NCI-H2227 (cell line): ENCODE results near the gene DLG1.
A peak's percentile ranks its signal among the peaks of the same experiment; 100 is the strongest.
"Not testable (repeated sequence)": the region's sequence is repeated elsewhere in the genome, so short reads cannot be mapped to it uniquely, and the experiment has no call there.

Experiments used
- DNase-seq: peaks from one replicate; lab custom pipeline; 2025; ENCODE audit not compliant: unreplicated experiment; lab: John Stamatoyannopoulos, UW

DLG1 gene

DNA sequence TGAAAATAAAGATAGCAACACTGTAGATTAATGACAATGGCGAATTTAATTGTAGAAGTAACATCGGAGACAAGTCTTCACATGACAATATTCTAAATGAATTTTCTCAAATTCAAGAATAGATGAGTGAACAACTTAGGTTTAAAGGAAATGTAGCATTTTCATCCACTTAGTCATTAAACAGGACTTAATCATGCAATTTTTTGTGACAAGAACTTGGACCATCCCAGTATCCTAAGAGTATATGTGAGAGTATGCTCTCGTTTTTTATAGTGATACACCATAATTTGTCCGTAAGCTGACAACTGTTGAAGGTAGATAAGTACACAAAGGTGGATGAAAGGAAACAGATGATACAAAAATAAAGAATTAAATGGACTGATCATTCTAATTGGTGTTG is 81.5 kb downstream of the DLG1 start:
- DNase-seq, result no peak

GRCh38 chr3:197216169-197216860 is 82.1 kb downstream of the DLG1 start:
- DNase-seq, result no peak

DNA sequence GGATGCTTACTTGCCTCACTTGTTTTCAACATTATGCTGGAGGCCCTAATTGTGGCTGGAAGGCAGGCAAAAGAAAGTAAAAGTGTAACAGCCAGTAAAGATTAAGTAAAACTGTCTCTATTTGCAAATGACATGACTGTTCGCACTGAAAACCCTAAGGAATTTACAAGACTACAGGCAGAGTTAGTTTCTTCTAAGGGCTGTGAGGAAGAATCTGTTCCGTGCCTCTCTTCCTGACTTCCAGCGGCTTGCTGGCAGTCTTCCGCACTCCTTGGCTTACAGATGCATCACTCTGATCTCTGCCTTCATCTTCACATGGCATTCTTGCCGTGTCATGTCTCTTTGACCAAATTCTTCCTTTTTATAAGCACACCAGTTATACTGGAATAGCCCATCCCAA is 86.1 kb downstream of the DLG1 start:
- DNase-seq, result no peak

GRCh38 chr3:197211698-197212097 is 86.7 kb downstream of the DLG1 start:
- DNase-seq, result not testable (repeated sequence)

DNA sequence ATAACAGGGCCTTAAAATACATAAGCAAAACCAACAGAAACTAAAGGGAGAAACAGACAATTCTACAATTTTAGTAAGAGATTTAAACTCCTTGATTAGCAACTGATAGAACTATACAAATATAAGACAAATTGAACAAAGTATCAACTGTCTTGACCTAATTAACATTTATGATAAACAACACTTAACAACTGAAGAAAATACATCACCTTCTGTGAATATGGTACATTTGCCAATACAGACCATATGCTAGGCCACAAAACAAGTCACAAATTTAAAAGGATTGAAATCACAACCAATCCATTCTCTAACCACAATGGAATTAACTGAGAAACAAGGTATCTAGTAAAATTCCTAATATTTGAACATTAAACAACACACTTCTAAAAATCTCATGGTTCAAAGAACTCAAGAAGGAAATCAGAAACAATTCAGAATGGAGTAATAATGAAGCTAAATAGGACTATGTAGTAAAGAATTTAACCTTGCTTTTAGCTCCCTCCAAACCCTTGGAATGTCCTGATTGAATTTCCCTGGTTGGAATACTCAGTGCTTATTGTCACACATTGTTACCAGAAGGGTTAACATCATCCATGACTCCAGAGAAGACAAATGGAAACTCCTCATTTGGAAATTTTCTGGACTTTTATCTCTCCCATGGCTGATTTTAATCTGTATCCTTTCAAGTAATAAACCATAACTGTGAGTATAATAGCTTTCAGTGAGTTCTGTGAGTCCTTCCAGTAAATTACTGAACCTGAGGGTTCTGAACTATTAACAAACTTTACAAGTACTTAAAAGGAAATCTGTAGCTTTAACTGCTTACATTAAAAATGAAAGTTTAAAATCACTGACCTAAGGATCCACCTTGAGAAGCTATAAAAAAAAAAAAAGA is 88.8 kb downstream of the DLG1 start:
- DNase-seq, result no peak

GRCh38 chr3:197206913-197207312 is 91.5 kb downstream of the DLG1 start:
- no peak for DNase-seq

DNA sequence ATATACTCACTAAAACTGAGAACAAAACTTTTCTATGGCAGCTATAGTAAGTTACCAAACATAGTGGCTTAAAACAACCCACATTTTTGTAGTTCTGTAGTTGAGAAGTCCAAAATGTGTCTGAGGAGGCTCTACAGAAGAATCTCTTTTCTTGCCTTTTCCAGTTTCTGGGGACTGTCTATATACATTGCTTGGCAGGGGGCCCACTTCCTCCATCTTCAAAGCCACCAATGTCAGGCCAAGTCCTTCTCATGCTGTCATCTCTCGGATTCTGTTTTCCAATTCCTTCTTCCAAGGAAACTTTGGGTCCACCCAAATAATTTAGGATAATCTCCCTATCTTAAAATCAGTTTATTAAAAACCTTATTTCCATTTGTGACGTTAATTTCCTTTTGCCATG is 92.7 kb downstream of the DLG1 start:
- no peak for DNase-seq

DNA sequence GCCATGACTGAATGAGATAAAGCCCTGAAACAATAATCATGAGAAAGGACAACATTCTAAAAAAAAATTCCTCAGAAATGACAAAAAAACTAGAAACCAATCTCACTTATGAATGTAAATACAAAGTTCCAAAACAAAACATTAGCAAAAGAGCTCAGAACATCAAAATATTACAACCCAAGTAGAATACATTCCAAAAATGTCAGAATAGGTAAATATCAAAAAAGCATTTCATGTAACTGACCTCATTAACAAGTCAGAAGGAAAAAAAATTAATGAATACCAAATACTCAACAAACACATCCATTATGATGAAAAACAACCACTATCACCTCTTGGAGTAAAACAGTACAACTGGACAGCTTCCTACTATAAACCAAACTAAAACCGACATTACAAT is 93.1 kb downstream of the DLG1 start:
- no peak for DNase-seq

DNA sequence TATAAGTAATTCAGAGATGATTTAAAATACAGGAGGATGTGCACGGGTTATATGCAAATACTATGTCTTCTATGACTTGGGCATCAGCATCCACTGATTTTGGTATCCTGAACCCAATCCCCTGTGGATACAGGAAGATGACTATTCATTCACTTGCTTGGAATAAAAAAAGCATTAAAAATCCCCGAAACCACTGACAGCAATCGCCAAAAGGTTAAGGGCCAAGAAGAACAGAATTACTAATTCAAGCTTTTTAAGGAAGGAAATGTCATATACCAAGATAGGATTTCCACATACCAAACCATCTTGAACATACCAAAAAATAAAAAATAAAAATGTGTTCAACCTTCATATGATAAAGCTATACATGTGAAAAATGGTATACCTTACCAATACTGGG is 93.7 kb downstream of the DLG1 start:
- DNase-seq, result no peak

DNA sequence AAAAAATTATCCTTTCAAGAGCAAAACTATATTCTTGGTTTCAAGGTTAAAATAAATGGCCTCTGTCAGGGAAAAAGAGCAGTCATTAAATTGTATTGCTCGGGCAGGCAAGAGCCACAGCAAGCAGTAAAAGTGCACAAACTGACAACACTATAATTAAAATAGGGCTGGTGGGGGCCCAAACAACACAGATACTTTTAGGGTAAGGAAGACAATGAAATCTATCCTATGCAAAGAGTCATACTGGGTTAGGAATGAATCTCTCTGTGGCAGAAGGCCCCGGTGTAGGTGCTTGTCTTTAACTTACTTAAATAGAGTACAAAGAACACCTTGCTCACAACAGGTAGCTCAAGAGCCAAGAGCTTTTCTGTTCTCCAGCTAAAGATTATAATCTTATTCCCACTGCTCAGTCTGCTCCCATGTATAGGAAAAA is 94.7 kb downstream of the DLG1 start:
- peak; percentile 37 for DNase-seq

DNA sequence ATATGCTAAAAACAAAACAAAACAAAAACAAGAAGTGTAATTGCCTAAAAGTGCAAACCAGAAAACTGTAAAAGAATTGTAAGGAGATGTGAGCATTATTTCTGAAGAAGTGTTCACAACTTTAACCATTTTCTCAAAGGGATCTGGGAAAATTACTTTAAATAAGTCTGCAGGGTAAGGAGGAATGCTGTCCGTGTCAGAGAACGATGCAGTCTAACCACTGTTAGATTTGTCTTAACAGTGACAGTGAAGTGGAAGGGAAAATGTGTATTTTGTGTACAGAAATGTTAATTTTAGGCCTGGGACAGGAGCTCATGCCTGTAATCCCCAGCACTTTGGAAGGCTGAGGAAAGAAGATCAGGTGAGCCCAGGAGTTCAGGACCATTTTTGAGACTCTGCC is 95.7 kb downstream of the DLG1 start:
- no peak for DNase-seq

DNA sequence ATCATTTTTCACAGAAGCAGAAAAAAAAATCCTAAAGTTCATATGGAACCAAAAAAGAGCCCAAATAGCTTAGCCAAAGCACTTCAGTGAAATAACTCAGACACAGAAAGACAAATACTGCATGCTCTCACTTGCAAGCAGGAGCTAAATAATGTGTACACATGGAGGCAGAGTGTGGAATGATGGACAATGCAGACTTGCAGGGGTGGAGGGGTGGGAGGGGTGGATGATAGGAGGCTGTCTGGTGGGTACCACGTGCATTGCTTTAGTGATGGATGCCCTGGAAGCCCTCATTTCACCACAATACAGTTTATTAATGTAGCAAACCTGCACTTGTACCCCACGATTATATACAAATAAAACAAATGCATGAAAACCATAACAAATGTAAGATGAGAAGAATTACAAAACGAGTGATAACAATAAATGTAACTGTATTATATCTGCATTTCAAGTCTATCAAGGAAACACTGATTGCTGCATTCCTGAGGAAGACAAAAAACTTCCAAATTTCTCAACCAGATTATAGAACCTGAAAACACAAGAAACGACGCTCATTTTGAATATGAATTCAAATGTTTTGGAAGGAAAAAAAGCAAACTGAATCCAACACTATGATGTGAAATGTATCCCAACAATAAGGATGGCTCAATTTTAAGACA is 96.5 kb downstream of the DLG1 start:
- DNase-seq, result peak; percentile 17

DNA sequence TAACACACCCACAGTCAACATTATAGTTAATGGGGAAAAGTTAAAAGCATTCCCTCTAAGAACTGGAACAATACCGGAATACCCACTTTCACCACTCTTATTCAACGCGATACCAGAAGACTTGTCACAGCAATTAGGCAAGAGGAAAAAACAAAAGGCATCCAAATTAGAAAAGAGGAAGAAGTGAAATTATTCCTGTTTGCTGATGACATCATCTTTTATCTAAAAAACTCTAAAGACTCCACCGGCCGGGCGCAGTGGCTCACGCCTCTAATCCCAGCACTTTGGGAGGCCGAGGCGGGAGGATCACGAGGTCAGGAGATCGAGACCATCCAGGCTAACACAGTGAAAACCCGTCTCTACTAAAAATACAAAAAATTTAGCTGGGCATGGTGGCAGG is 97.6 kb downstream of the DLG1 start:
- not testable (repeated sequence) for DNase-seq

- DNase-seq, result no peak
Observed at GRCh38 chr3:197197334-197197733, 101.1 kb downstream of the DLG1 start.

DNA sequence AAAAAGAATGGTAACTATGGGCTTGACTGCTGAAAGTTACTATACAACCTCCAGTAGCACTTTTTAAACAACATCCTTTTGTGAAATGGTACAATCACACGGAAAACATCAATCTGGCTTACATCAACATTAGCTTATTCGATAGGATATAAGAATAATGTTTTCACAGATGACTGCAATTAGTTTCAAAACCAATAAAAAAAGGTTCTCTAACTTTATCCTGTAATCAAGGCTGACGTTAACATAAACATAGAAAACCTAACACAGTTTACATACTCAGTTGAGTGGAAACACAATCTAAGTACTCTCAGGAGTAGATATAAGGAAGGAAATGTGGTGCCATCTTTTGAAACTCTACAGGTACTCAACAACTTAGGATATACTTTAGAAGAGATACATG is 102.2 kb downstream of the DLG1 start:
- no peak for DNase-seq

DNA sequence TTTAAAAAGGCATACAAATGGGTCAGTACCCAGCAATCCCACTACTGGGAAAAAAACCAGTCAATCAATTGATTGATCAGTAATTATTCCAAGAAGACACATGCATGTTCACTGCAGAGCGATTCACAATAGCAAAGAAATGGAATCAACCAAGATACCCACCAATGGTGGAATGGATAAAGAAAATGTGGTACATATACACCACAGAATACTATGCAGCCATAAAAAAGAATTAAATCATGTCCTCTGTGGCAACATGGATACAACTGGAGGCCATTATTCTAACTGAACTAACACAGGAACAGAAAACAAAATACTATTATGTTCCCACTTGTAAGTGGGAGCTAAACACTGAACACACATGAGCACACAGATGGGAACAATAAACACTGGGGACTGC is 103.1 kb downstream of the DLG1 start:
- no peak for DNase-seq

DNA sequence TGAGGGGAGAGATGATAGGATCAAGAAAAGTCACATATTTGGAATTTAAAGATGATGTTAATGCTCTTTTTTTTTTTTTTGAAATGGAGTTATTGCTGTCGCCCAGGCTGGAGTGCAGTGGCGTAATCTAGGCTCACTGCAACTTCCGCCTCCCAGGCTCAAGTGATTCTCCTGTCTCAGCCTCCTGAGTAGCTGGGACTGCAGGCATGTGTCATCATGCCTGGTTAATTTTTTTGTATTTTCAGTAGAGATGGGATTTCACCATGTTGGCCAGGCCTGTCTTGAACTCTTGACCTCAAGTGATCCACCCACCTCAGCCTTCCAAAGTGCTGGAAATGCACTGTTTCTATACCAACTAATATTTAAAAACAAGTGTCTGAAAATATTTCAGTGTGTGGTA is 104.7 kb downstream of the DLG1 start:
- DNase-seq, result not testable (repeated sequence)

- DNase-seq, result no peak
Observed at GRCh38 chr3:197191897-197192296, 106.5 kb downstream of the DLG1 start.

DNA sequence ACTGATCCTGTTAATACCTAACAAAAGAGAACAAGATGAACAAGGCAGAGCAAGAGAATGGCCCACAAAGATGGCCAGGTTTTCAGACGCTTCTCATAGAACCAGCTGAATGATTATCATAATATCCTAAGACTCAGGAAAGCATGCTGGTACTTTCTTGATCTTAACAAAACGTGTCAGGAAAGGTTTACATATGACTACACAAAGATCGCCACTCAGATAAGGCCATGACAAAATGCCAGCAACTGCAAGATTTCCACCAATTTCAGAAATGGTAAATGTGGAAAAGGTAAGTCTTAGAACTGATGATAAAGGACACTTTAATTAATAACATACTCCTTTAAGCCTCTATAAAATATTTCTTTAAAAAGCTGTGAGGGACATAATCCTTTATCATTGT is 108.8 kb downstream of the DLG1 start:
- DNase-seq, result no peak

GRCh38 chr3:197188963-197189362 is 109.4 kb downstream of the DLG1 start:
- DNase-seq, result no peak

GRCh38 chr3:197186887-197187588 is 111.4 kb downstream of the DLG1 start:
- DNase-seq, result peak; percentile 83
